GM21381 (cell line): ENCODE measurements around the gene NUDT3.
"Not testable (repeated sequence)": the region's sequence is repeated elsewhere in the genome, so short reads cannot be mapped to it uniquely, and the experiment has no call there.

Experiments
- ATAC-seq: cut with Tn5 transposase; IDR thresholded peaks from one replicate; pipeline ENCODE4 v1.9.1; 2021; ENCODE audit warnings: mild to moderate bottlenecking, moderate library complexity; ENCODE audit not compliant: unreplicated experiment

NUDT3 gene

DNA sequence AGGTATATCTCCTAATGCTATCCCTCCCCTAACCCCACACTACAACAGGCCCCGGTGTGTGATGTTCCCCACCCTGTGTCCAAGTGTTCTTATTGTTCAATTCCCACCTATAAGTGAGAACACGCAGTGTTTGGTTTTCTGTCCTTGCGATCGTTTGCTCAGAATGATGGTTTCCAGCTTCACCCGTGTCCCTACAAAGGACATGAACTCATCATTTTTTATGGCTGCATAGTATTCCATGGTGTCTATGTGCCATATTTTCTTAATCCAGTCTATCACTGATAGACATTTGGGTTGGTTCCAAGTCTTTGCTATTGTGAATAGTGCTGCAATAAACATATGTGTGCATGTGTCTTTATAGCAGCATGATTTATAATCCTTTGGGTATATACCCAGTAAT, 20.6 kb downstream of the NUDT3 start:
- not testable (repeated sequence) for ATAC-seq

- no peak for ATAC-seq
Observed at GRCh38 chr6:34370361-34370760, 22.1 kb downstream of the NUDT3 start.

- no peak for ATAC-seq
Observed at GRCh38 chr6:34369385-34369784, 23.1 kb downstream of the NUDT3 start.

DNA sequence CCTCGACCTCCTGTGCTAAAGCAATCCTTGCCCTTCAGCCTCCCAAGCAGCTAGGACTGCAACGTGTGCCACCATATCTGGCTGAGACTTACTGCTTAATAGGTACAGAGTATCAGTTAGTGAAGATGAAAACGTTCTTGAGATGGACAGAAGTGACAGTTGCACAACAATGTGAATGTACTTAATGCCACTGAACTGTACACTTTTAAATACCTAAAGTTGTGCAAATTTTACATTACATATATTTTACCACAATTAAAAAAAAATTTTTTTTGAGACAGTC, 25.9 kb downstream of the NUDT3 start:
- no peak for ATAC-seq

- not testable (repeated sequence) for ATAC-seq
Observed at GRCh38 chr6:34365781-34366638, 26.5 kb downstream of the NUDT3 start.

DNA sequence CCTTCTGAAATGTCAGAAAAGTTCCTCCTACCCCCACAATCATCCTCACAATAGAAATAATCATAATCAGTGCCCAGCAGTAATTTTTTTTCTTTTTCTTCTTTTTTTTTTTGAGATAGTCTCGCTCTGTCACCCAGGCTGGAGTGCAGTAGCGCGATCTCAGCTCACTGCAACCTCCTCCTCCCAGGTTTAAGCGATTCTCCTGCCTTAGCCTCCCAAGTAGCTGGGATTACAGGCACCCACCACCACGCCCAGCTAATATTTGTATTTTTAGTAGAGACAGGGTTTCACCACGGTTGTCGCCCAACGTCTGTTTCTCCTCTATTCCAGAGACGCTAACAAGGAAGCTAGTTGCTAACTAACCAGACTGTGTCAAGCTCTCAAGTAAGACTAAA, 28.8 kb downstream of the NUDT3 start:
- ATAC-seq: not testable (repeated sequence)

- ATAC-seq: no peak
Observed at GRCh38 chr6:34362909-34363680, 29.4 kb downstream of the NUDT3 start.

DNA sequence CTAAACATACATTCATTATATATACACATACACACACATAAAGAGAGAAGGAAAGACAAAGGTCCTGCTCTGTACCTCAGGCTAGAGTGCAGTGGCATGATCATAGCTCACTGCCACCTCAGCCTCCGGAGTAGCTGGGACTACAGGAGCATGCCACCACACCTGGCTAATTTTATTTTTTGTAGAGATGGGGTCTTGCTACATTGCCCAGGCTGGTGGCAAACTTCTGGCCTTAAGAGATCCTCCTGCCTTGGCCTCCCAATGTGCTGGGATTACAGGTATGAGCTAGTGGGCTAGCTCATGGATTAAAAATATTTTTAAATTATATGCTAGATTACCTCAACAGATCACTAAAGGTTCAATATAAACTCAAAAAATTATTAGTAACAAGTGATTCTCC, 30.3 kb downstream of the NUDT3 start:
- no peak for ATAC-seq

DNA sequence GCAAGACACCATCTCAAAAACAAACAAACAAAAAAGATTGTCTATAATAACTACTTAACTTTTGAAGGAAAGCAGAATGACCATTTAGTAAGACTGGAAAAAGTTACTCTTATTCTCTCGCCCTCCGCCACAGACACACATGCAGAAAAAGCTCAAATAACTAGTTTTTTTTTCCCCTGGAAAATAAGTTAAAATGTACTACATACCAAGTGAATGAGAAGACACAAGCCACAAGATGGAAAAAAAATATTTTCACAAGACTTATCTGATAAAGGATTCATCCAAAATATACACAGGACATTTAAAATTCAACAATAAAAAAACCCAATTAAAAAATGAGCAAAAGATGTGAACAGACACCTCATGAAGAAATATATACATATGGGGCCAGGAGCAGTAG, 31.9 kb downstream of the NUDT3 start:
- ATAC-seq: no peak

DNA sequence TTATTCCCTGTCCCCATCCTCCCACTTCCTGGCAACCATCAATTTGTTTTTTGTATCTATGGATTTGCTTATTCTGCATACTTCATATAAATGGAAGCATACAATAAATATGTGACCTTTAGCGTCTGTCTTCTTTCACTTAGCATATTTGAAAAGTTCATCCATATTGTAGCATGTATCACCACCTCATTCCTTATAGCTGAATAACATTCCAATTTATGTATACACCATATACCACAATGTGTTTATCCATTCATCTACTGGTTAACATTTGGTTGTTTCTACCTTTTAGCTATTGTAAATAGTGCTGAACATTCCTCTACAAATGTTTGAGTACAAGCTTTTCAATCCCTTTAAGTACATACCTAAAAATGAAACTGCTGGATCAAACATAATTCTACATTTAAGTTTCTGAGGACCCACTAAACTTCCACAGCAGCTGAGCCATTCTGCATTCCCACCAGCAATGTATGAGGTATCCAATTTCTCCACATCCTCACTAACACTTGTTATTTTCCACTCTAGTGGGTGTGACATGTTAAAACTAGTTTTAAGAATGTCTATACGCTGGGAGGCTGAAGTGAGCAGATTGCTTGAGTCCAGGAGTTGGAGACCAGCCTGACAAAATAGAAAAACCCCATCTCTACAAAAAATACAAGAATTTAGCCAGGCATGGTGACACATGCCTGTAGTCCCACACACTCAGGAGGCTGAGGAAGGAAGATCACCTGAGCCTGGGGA, 32.9 kb downstream of the NUDT3 start:
- no peak for ATAC-seq

DNA sequence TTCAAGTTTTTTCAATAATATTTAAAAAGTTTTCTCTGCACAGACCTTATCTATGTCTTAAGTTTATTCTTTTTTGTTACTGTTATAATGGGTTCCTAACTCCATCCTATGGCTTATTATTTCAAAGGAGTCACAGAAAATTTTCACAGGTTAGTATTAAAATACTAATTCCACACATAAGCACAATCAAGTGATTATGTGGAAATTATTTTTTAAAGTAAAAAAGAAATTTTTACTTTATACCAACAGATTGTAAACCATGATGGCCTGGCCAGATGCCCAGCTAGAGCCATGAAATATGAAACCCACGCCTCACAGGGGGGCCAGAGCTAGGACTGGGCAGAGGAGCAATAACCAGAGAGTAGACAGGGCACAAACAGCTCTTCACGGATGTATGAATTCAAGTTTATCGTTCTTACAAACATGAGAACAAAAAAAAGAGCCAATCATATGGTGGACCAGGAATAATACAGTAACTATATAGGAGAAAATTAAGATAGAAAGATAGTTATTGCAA, 34.0 kb downstream of the NUDT3 start:
- no peak for ATAC-seq

GRCh38 chr6:34357937-34358336, 34.5 kb downstream of the NUDT3 start:
- no peak for ATAC-seq

GRCh38 chr6:34355889-34356288, 36.6 kb downstream of the NUDT3 start:
- no peak for ATAC-seq

DNA sequence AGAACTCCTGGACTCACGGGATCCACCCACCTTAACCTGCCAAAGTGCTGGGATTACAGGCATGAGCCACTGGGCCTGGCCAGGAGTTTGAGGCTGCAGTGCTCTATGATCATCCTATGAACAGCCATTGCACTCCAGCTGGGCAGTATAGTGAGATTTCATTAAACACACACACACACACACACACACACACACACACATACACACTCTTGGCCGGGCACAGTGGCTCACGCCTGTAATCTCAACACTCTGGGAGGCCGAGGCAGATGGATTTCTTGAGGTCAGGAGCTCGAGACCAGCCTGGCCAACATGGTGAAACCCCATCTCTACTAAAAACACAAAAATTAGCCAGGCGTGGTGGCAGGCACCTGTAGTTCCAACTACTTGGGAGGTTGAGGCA, 38.2 kb downstream of the NUDT3 start:
- not testable (repeated sequence) for ATAC-seq

GRCh38 chr6:34353530-34353929, 38.9 kb downstream of the NUDT3 start:
- ATAC-seq: not testable (repeated sequence)

- no peak for ATAC-seq
Observed at GRCh38 chr6:34352305-34352937, 40.0 kb downstream of the NUDT3 start.

- ATAC-seq: no peak
Observed at GRCh38 chr6:34350934-34351217, 41.6 kb downstream of the NUDT3 start.

DNA sequence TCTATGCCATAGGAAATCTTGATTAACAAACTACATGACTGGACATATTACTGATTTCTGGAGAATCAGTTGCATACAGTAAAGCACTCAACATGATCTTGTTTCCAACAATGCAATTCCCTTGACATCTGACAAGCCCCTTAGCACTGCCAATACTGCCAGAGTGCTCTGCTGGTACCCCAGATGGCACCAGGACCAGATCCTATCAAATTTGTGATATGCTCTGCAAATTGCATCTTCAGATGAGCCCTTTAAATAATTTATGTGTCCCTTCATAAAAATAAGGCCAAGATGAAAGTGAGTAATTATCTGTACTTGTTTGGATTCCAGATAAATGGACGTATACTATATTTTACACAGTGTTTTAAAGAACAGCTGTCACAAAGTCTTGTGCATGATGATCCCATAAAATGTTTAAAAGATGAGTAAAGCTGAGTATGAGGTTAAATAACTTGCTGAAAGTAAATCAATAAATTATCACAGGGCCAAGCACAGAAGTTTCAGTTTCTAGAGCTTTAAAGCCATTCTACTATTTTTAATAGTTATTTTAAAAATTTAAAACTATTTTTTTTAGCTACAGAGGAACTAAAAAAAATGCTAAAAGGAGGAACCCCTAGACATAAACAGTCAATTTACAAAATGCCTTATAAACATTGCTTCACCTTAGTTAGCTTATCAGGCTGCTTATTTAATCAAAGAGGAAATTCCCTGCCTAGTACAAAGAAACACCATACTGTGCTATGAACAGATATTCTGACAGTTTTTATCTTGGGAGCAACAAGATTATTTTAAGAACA, 42.1 kb downstream of the NUDT3 start:
- no peak for ATAC-seq

- no peak for ATAC-seq
Observed at GRCh38 chr6:34349211-34349610, 43.3 kb downstream of the NUDT3 start.

DNA sequence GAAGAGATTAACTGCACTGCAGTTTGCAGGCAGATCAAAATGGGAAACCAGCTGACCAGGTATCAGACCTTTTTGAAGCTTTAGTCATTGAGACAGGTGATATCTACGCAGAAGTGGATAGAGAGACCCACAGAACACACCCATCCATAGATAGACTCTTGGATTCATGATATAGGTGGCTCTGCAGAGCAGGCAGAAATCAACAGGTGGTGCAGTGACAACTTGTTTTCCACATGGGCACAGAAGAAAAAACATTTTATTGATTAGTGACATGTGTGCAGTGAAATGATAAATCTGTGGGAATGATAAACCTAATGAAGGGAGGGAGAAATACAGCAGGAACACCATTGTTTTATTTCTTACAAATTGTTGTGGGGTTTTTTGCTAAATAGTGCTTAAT, 45.2 kb downstream of the NUDT3 start:
- no peak for ATAC-seq
